AG09309 (cell line): ENCODE results near the gene ADPRHL1.
A peak's percentile ranks its signal among the peaks of the same experiment; 100 is the strongest.

ENCODE experiments used
- DNase-seq: peaks from one replicate; pipeline ENCODE4 v3.0.0-alpha.2; 2010; ENCODE audit warnings: low read depth
- H3K4me3 ChIP-seq: 2 replicates; pipeline ENCODE4 v1.5.1; 2011; ENCODE audit warnings: mild to moderate bottlenecking, low read depth, low read length, moderate library complexity; ENCODE audit not compliant: control insufficient read depth
- TF ChIP-seq, protein P1 (sequence below): IDR thresholded peaks from 2 replicates; pipeline ENCODE4 v1.5.1; 2011; ENCODE audit warnings: mild to moderate bottlenecking, low read depth, low read length, inconsistent platforms; ENCODE audit not compliant: insufficient read depth, control insufficient read depth; ENCODE audit errors: missing control alignments

ADPRHL1 gene

DNA sequence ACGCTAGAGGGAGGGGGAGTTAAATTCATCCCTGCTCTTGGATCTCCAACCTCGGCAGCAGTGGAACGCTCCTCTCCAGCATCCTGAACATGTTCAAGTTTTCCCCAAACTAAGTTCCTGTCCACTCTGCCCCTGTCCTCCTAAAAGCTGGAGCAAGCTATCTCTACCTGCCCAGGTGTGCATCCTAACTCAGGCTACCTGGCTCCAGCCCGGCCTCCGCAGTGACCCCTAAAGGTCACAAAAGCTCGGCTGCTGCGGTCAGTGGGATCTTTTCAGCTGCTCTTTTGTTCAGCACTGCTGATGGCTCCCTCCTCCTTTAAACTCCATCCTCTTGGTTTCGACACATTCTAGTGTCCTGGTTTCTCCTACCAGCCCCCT, 35.9 kb upstream of the ADPRHL1 start:
- peak overlapping the region; percentile 76 for H3K4me3 ChIP-seq
- DNase-seq = no peak
- TF ChIP-seq, protein P1, sequence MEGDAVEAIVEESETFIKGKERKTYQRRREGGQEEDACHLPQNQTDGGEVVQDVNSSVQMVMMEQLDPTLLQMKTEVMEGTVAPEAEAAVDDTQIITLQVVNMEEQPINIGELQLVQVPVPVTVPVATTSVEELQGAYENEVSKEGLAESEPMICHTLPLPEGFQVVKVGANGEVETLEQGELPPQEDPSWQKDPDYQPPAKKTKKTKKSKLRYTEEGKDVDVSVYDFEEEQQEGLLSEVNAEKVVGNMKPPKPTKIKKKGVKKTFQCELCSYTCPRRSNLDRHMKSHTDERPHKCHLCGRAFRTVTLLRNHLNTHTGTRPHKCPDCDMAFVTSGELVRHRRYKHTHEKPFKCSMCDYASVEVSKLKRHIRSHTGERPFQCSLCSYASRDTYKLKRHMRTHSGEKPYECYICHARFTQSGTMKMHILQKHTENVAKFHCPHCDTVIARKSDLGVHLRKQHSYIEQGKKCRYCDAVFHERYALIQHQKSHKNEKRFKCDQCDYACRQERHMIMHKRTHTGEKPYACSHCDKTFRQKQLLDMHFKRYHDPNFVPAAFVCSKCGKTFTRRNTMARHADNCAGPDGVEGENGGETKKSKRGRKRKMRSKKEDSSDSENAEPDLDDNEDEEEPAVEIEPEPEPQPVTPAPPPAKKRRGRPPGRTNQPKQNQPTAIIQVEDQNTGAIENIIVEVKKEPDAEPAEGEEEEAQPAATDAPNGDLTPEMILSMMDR = no peak

DNA sequence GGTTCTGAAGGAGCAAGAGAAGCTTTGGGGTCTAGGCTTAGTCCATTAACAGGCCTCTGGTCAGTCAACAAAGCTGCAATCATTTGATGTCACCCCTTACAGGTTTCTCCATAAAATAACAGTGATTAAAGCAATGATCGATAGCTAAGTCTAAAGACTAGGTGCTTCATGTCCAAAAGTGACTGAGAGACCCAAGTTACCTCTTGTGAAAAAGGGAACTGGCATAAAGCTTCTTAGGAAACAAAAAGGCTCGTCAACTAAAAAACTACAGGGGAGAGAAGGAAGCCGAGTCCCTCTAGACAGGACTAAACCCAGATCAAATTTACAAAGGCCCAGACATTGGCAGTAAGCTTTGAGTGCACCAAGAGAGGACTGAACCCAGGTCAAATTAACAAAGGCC, 35.0 kb upstream of the ADPRHL1 start:
- TF ChIP-seq, protein P1 = no peak
- no peak overlapping the region for H3K4me3 ChIP-seq
- DNase-seq = no peak

GRCh38 chr13:113486698-113487097, 33.4 kb upstream of the ADPRHL1 start:
- no peak overlapping the region for H3K4me3 ChIP-seq
- TF ChIP-seq, protein P1 = no peak
- no peak for DNase-seq

DNA sequence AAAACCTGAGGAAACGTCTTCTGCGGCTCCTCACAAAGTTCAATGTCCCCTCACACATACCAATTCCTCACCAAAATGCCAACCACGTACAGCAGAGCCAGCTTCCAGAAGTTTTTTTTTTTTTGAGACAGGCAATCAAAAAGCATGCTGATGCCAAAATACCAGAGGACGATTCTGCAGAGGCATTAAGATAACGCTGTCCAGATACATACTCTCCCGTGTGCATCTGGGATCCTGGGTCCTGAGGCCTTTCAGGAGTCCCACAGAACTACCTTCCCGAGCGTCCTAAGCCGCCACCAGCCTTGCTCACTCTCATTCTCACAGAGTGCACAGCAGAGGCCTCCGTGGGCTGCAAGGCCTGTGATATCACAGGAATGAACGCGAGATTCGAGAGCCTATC, 32.3 kb upstream of the ADPRHL1 start:
- no peak overlapping the region for H3K4me3 ChIP-seq
- DNase-seq = no peak
- TF ChIP-seq, protein P1 = no peak

- H3K4me3 ChIP-seq = no peak overlapping the region
- no peak for DNase-seq
- TF ChIP-seq, protein P1 = no peak
Measured at GRCh38 chr13:113483504-113484293, 30.4 kb upstream of the ADPRHL1 start.

GRCh38 chr13:113483081-113483480, 29.8 kb upstream of the ADPRHL1 start:
- TF ChIP-seq, protein P1 = no peak
- H3K4me3 ChIP-seq = no peak overlapping the region
- no peak for DNase-seq

DNA sequence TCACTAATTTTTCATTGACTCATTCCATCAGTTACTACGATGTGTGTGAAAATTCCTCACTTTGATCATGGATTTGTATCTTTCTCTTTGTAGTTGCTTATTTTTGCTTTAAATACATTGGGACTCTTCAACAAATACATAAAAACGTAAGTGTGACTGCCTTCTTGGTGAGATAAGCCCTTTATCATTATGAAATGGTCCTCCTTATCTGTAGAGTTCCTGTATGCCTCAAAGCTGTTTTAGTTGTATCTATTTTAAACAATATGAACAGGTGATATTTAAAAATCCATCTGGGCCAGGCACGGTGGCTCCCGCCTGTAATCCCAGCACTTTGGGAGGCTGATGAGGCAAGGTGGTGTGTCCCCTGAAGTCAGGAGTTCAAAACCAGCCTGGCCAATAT, 25.9 kb upstream of the ADPRHL1 start:
- TF ChIP-seq, protein P1 = no peak
- DNase-seq = no peak
- H3K4me3 ChIP-seq = no peak overlapping the region
